Gastroesophageal sphincter (tissue), 3 donors: ENCODE results near the gene ANK2.

ENCODE experiments used
- CTCF ChIP-seq, 4 experiments: fragments of 200-600 bp in 2 of 4; fragments of 450-650 bp in 2 of 4; sonication (generic) in 1 of 4; IDR thresholded peaks; one replicate each; pipeline ENCODE4 v1.5.1; 2017 to 2019; ENCODE audit warnings: antibody characterized with exemption in 4 of 4, mild to moderate bottlenecking in 2 of 4, moderate library complexity in 2 of 4
- EP300 ChIP-seq: sonication (generic); formaldehyde crosslinking; IDR thresholded peaks from one replicate; pipeline ENCODE4 v1.6.1; 2017; ENCODE audit warnings: antibody characterized with exemption, mild to moderate bottlenecking
- POLR2A ChIP-seq, 2 donors: fragments of 450-650 bp; IDR thresholded peaks; one replicate each; pipeline ENCODE4 v1.6.1; 2017; ENCODE audit warnings: antibody characterized with exemption in 2 of 2, mild to moderate bottlenecking in 2 of 2, moderate library complexity in 1 of 2

DNA sequence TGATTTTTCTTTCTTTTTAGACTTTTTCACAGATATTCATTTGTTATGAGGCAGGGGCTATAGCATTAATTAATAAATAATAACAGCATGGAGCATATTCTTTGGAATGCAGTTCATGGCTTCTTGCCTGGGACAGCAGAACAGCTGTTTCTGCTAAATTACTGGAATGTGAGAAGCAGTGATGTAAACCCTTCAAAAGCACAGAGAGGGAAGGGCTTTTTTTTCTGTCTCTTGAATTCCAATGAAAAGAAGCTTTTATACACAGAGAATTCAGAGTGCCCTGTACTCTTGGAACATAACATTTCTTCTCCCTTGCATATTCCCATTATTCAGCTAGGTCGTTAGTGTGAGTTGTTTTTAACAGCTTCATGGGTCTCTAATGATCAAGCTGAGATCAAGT, 28.5 kb upstream of the ANK2 start:
- no peak for TF ChIP-seq EP300
- TF ChIP-seq CTCF (IDR thresholded peaks at IDR 0.05), result no peak
- TF ChIP-seq POLR2A (IDR thresholded peaks at IDR 0.05), result no peak
